Activated T-helper 9 cell treated with anti-CD3 and anti-CD28 coated beads, Interleukin-2, amount 50 U/mL, for 16 hours (primary cell): ENCODE data around the gene LRRC8C.

Source experiments
- DNase-seq: peaks from one replicate; pipeline ENCODE4 v3.0.0-alpha.2; 2020; ENCODE audit warnings: low read depth

The LRRC8C gene

GRCh38 chr1:89763649-89763986 is 130.7 kb downstream of the LRRC8C start:
- DNase-seq = no peak

GRCh38 chr1:89765774-89766173 is 132.9 kb downstream of the LRRC8C start:
- no peak for DNase-seq

GRCh38 chr1:89767618-89768017 is 134.7 kb downstream of the LRRC8C start:
- DNase-seq = no peak
